HepG2 (cell line): ENCODE measurements around the gene PLGRKT. TPM values are rescaled to one million over a fixed set of nuclear protein-coding genes. Genes with fewer than 3 reads are reported as not detected.

Experiments used
- ATAC-seq: fragments of 200-7000 bp; cut with Tn5 transposase; 3 replicates; pipeline ENCODE4 v1.9.1; 2020; ENCODE audit warnings: mild to moderate bottlenecking, moderate library complexity
- BruUV-seq: library from RNA; stranded (reverse); fragments of 400-500 nt; replicated peaks from 2 replicates; lab custom pipeline; 2021; lab: Mats Ljungman, UMichigan
- CTCF ChIA-PET: fragments of 300-600 bp; formaldehyde crosslinking; extraction: SDS; loops from one replicate; lab custom pipeline; 2021; ENCODE audit warnings: low total read pairs, inconsistent platforms, low intra/inter-chr PET ratio; lab: Yijun Ruan, JAX
- POLR2A ChIA-PET: fragments of 350-600 bp; sonication (Branson Sonifier 250); formaldehyde crosslinking; loops from one replicate; lab custom pipeline; 2020; ENCODE audit warnings: antibody characterized with exemption, inconsistent platforms; lab: Yijun Ruan, JAX
- DNase-seq: peaks from one replicate; pipeline ENCODE4 v3.0.0-alpha.2; 2015; ENCODE audit warnings: low spot score
- FAIRE-seq: peaks from 3 replicates; lab custom pipeline; 2011; peaks lifted over from hg19 to GRCh38; lab: Jason Lieb, UNC
- H2AFZ ChIP-seq: one replicate; pipeline ENCODE4 v1.6.1; 2011; ENCODE audit warnings: low read length, inconsistent platforms
- H3K27ac ChIP-seq: fragments of 300-600 bp; 3 replicates; pipeline ENCODE4 v1.8.0; 2011; ENCODE audit warnings: mixed run types, mild to moderate bottlenecking, mixed read lengths, low read length, inconsistent platforms; ENCODE audit not compliant: insufficient read depth; ENCODE audit errors: extremely low read length
- H3K27me3 ChIP-seq, 2 experiments: fragments of 200-600 bp in 1 of 2; 2 replicates in 1 of 2; 3 replicates in 1 of 2; pipeline versions ENCODE4 v1.6.0 to v1.8.0; 2011; ENCODE audit warnings: low read length in 2 of 2, mild to moderate bottlenecking in 2 of 2, moderate library complexity in 2 of 2, inconsistent platforms in 1 of 2; ENCODE audit not compliant: insufficient read depth in 2 of 2, control insufficient read depth in 1 of 2
- H3K36me3 ChIP-seq, 2 experiments: fragments of 200-600 bp in 1 of 2; replicated peaks in 1 of 2; 2 replicates in 1 of 2; 3 replicates in 1 of 2; pipeline versions ENCODE4 v1.5.1 to v1.8.0; 2011; ENCODE audit warnings: low read length in 2 of 2, inconsistent platforms in 1 of 2; ENCODE audit not compliant: insufficient read depth in 2 of 2, control insufficient read depth in 1 of 2
- H3K4me1 ChIP-seq: 2 replicates; pipeline ENCODE4 v1.5.1; 2012; ENCODE audit warnings: low read length, inconsistent platforms; ENCODE audit not compliant: insufficient read depth
- H3K4me2 ChIP-seq: 2 replicates; pipeline ENCODE4 v1.6.0; 2011; ENCODE audit warnings: low read depth, low read length, inconsistent platforms
- H3K4me3 ChIP-seq, 3 experiments: fragments of 200-600 bp in 1 of 3; sonication (generic), shearing (Covaris generic) in 1 of 3; replicated peaks in 1 of 3; 2 replicates each; pipeline ENCODE4 v1.5.1; 2011 to 2016; ENCODE audit warnings: low read length in 3 of 3, inconsistent platforms in 2 of 3, low read depth in 2 of 3, mild to moderate bottlenecking in 2 of 3, control low read depth in 1 of 3, mixed read lengths in 1 of 3; ENCODE audit not compliant: insufficient read depth in 1 of 3
- H3K79me2 ChIP-seq: one replicate; pipeline ENCODE4 v1.6.1; 2011; ENCODE audit warnings: low read length, inconsistent platforms; ENCODE audit not compliant: insufficient read depth
- H3K9ac ChIP-seq: 2 replicates; pipeline ENCODE4 v1.6.0; 2011; ENCODE audit warnings: mild to moderate bottlenecking, low read depth, low read length, inconsistent platforms; ENCODE audit not compliant: insufficient read depth
- H3K9me3 ChIP-seq: 2 replicates; pipeline ENCODE4 v1.5.1; 2012; ENCODE audit warnings: mild to moderate bottlenecking, low read length
- H4K20me1 ChIP-seq: 2 replicates; pipeline ENCODE4 v1.6.0; 2011; ENCODE audit warnings: inconsistent platforms, mild to moderate bottlenecking, low read length, moderate library complexity; ENCODE audit not compliant: insufficient read depth
- NKX3-1 ChIP-seq: sonication (generic); formaldehyde crosslinking; IDR thresholded peaks from 2 replicates; pipeline ENCODE4 v1.5.0; 2020; ENCODE audit warnings: missing genetic modification reagents
- SAFB2 ChIP-seq: sonication (generic); formaldehyde crosslinking; IDR thresholded peaks from 2 replicates; pipeline ENCODE4 v1.5.1; 2020; ENCODE audit warnings: missing genetic modification reagents, low read depth, mild to moderate bottlenecking, borderline replicate concordance
- SP2 ChIP-seq: sonication (generic); formaldehyde crosslinking; IDR thresholded peaks from 2 replicates; pipeline ENCODE4 v1.5.1; 2020; ENCODE audit warnings: mild to moderate bottlenecking, missing genetic modification reagents
- ZNF160 ChIP-seq: sonication (generic); formaldehyde crosslinking; IDR thresholded peaks from 2 replicates; pipeline ENCODE4 v1.8.0; 2022; ENCODE audit warnings: mild to moderate bottlenecking, inconsistent platforms, missing genetic modification reagents
- ZNF564 ChIP-seq: sonication (generic); formaldehyde crosslinking; IDR thresholded peaks from 2 replicates; pipeline ENCODE4 v1.8.1; 2023; ENCODE audit warnings: mild to moderate bottlenecking, missing genetic modification reagents
- whole genome bisulfite sequencing: methylation state at CpG from one replicate; pipeline ENCODE4 v1.1.6; 2017; ENCODE audit warnings: low lambda C conversion rate; 5-methylcytosine and 5-hydroxymethylcytosine counted together
- in situ Hi-C: cut with HindIII; loops from 2 replicates; pipeline ENCODE4 v1.10.0; 2017; ENCODE audit warnings: low pct_unique_long_range_greater_than_20kb; ENCODE audit not compliant: extremely low pct_ligation_motif_present
- intact Hi-C: fragments of 100-400 bp; cut with micrococcal nuclease; formaldehyde crosslinking; loops from one replicate; pipeline ENCODE4 v1.10.0; 2022; ENCODE audit not compliant: unreplicated experiment
- polyA plus RNA-seq, 8 experiments: library from polyadenylated mRNA; depleted of rRNA in 3 of 8; stranded (reverse) in 7 of 8; unstranded in 1 of 8; fragments of >200 nt; fragmentation: Illumina TruSeq in 4 of 8; extraction: Trizol in 4 of 8; gene quantifications; 2 replicates each; pipeline versions ENCODE4 v1.2.1 to v1.2.3, GENCODE V29; 2011 to 2016; ENCODE audit warnings: low read depth in 4 of 8, missing spikeins in 1 of 8, mixed read lengths in 1 of 8; ENCODE audit not compliant: insufficient read depth in 1 of 8
- total RNA-seq, 5 experiments: library from RNA; depleted of rRNA; stranded (reverse); fragments of >200 nt; fragmentation: Illumina TruSeq; extraction: Trizol; gene quantifications; 2 replicates each; pipeline ENCODE4 v1.2.3, GENCODE V29; 2016; ENCODE audit warnings: low read depth in 1 of 5
- TF ChIP-seq, protein P1 (sequence below): sonication (generic); formaldehyde crosslinking; IDR thresholded peaks from 2 replicates; pipeline ENCODE4 v1.5.1; 2020; ENCODE audit warnings: mild to moderate bottlenecking, missing genetic modification reagents
- TF ChIP-seq, protein P2 (sequence below): sonication (generic); formaldehyde crosslinking; IDR thresholded peaks from 2 replicates; pipeline ENCODE4 v1.4.0; 2020; ENCODE audit warnings: mild to moderate bottlenecking, missing genetic modification reagents

PLGRKT gene
- total and polyA plus RNA-seq, 2 of the 13 experiments (the other 11 are each of a cell fraction or from before 2014, with no cell fraction given), result 5.0 to 15.8 TPM

DNA sequence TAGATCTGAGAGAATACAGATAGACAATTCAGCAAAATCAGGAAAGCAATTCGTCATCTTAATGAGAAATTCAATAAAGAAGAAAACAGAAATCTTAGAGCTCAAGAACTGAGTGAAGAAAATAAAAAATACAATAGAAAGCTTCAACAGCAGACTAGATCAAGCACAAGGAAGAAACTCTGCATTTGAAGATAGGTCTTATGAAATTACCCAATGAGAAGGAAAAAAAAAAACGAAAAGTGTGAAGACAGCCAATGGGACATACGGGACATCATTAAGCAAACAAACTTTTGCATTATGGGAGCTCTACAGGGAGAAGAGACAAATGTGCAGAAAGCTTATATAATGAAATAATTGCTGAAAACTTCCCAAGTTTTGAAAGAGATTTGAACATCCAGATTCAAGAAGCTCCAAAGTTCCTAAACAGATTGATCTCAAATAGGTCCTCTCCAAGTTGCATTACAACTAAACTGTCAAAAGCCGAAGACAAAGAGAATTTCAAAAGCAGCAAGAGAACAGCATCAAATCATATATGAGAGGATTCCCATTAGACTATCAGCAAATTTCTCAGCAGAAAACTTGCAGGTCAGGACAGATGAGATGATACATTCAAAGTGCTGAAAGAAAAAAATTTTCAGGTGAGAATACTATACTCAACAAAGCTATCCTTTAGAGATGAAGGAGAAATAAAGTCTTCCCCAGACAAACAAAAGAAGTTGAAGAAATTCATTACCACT lies 122.4 kb downstream of the PLGRKT start:
- no peak overlapping the region for H2AFZ ChIP-seq
- H3K79me2 ChIP-seq, result no peaks in the 10 kb centered on the region
- H3K36me3 ChIP-seq, result no peaks in the 10 kb centered on the region
- 0 out of 5 replicates have a peak, but pooled peaks cover 0 to under 1% of the 10 kb centered on the region in 2 experiments for H3K27me3 ChIP-seq
- BruUV-seq, result no TSS peak
- no peak overlapping the region for H3K4me2 ChIP-seq
- no peak overlapping the region for H3K27ac ChIP-seq
- TF ChIP-seq ZNF160 (CRISPR knock-in tag), result peak; percentile 99
- TF ChIP-seq NKX3-1 (CRISPR knock-in tag), result no peak
- intact Hi-C loops, result no loop called here
- 0% methylated on average over 4 of the region's 4 CpGs for WGBS
- H3K9me3 ChIP-seq, result peaks cover 14% of the 10 kb centered on the region
- DNase-seq, result no peak
- no peaks in the 10 kb centered on the region for H4K20me1 ChIP-seq
- H3K9ac ChIP-seq, result no peak overlapping the region
- FAIRE-seq, result no peak
- no peak for ATAC-seq
- no peak overlapping the region for H3K4me3 ChIP-seq
- in situ Hi-C loops, result no loop called here
- H3K4me1 ChIP-seq, result no peaks in the 10 kb centered on the region
- CTCF ChIA-PET, result no interaction called here
- POLR2A ChIA-PET, result no interaction called here

DNA sequence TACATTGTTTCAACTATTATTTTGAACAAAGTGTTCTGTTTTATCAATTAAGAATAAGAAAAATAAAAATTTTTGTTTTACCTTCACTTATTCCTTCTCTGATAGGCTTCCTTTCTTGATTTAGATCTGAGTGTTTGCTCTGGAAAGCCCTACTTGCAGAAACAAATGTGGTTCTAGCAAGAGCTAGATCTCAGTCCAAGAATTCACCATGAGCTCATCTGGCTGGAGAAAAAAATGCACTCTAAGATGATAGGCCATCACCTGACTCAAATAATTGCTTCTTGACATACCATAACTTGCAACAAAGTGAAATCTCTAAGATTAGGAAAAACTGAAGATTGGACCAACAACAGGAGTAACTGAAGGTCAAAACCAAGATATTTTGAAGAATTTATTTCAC lies 126.9 kb downstream of the PLGRKT start:
- DNase-seq (no peak), ATAC-seq (no peak), FAIRE-seq (no peak)
- Histone ChIP-seq H2AFZ (no peak overlapping the region), H3K79me2 (no peaks in the 10 kb centered on the region), H3K4me1 (no peaks in the 10 kb centered on the region), H3K4me3 (no peak overlapping the region), H4K20me1 (no peaks in the 10 kb centered on the region), H3K9me3 (peaks cover 14% of the 10 kb centered on the region), H3K27me3 (peaks cover 0 to 10% of the 10 kb centered on the region in 2 experiments; a peak in 2 of 5 replicates), H3K4me2 (no peak overlapping the region), H3K9ac (no peak overlapping the region), H3K27ac (no peak overlapping the region), H3K36me3 (no peaks in the 10 kb centered on the region)
- in situ Hi-C loops (no loop called here), intact Hi-C loops (no loop called here)
- BruUV-seq, result no TSS peak
- ChIA-PET POLR2A (no interaction called here), CTCF (no interaction called here)
- TF ChIP-seq, protein P1, sequence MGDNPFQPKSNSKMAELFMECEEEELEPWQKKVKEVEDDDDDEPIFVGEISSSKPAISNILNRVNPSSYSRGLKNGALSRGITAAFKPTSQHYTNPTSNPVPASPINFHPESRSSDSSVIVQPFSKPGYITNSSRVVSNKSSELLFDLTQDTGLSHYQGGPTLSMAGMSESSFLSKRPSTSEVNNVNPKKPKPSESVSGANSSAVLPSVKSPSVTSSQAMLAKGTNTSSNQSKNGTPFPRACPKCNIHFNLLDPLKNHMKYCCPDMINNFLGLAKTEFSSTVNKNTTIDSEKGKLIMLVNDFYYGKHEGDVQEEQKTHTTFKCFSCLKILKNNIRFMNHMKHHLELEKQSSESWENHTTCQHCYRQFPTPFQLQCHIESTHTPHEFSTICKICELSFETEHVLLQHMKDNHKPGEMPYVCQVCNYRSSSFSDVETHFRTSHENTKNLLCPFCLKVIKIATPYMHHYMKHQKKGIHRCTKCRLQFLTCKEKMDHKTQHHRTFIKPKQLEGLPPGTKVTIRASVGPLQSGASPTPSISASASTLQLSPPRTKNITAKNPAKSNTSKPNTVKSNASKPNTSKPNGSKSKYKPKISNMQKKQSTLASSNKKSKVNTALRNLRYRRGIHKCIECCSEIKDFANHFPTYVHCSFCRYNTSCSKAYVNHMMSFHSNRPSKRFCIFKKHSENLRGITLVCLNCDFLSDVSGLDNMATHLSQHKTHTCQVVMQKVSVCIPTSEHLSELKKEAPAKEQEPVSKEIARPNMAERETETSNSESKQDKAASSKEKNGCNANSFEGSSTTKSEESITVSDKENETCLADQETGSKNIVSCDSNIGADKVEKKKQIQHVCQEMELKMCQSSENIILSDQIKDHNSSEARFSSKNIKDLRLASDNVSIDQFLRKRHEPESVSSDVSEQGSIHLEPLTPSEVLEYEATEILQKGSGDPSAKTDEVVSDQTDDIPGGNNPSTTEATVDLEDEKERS, result no peak
- TF ChIP-seq ZNF564 (CRISPR knock-in tag) (no peak), SP2 (CRISPR knock-in tag) (no peak), SAFB2 (CRISPR knock-in tag) (no peak)
- TF ChIP-seq, protein P2, sequence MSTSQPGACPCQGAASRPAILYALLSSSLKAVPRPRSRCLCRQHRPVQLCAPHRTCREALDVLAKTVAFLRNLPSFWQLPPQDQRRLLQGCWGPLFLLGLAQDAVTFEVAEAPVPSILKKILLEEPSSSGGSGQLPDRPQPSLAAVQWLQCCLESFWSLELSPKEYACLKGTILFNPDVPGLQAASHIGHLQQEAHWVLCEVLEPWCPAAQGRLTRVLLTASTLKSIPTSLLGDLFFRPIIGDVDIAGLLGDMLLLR (CRISPR knock-in tag), result no peak
